ENCODE data around the gene HECW1. TPM values are rescaled to one million over a fixed set of nuclear protein-coding genes. Genes with fewer than 3 reads are reported as not detected.

The HECW1 gene
- total and polyA plus RNA-seq, 2 of the 13 experiments (the other 11 are each of a cell fraction or from before 2014, with no cell fraction given) = not detected

DNA sequence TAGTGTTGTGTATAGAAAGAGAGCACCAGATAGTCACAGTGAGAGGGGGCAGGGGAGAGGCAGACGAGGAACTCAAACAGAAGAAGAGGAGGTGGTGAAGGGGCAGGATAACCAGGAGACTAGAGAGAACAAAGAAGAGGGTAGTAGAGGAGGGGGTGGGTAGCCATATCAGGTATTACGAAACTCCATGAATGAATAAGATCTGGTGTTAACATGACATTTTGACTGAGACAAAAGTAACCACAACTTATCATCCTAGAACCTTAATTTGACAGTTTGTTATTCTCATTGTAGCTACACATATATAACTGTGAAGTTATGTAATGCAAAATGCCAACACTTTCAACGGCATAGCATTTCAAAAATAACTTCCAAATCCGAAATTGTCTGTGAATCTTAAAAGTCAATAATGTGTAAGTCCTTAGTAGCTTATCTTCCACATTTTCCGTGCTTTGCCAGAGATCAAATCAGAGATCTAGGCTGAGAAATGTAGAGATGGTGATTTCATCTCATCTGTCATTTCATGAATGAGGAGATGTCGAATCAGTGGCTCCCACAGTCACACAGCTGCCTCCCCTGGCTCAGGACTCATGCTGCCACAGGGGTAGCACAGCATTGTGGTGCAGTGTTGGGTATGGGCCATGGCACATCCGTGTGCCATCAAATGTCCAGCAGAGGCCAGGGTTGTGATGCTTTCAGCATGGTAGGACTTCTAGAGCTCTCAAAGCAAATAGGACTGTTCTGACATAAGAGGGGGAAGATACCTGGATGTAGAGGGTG is 202.1 kb downstream of the HECW1 start:
- no peak overlapping the region for H3K27ac ChIP-seq (ENCODE audit: extremely low read length, insufficient read depth, low read length)
- DNase-seq (ENCODE audit: low spot score) = no peak
- ATAC-seq = no peak
- no peak overlapping the region for H3K4me3 ChIP-seq (replicated peaks in 1 of 3; ENCODE audit: insufficient read depth in 1 of 3, low read depth in 2 of 3, low read length in 3 of 3)
- no peak overlapping the region for H3K9ac ChIP-seq (ENCODE audit: insufficient read depth, low read depth, low read length)
- no peak for FAIRE-seq
- ChIA-PET POLR2A (no interaction called here), CTCF (ENCODE audit: low intra/inter-chr PET ratio, low total read pairs) (no interaction called here)
- H3K27me3 ChIP-seq (ENCODE audit: control insufficient read depth in 1 of 2, insufficient read depth in 2 of 2, low read length in 2 of 2) = no peaks in the 10 kb centered on the region
- intact Hi-C loops (cut with micrococcal nuclease; ENCODE audit: unreplicated experiment) (no loop called here), in situ Hi-C loops (cut with HindIII; ENCODE audit: extremely low pct_ligation_motif_present, low pct_unique_long_range_greater_than_20kb) (no loop called here)
- H4K20me1 ChIP-seq (ENCODE audit: insufficient read depth, low read length) = no peaks in the 10 kb centered on the region
- no peak overlapping the region for H2AFZ ChIP-seq (ENCODE audit: low read length)
- no peaks in the 10 kb centered on the region for H3K4me1 ChIP-seq (ENCODE audit: insufficient read depth, low read length)
- TF ChIP-seq TAF1 (CRISPR knock-in tag; IDR thresholded peaks at IDR 0.05) = no peak
- H3K4me2 ChIP-seq (ENCODE audit: low read depth, low read length) = no peak overlapping the region
- BruUV-seq (replicated peaks) = no TSS peak
- H3K36me3 ChIP-seq (replicated peaks in 1 of 2; ENCODE audit: control insufficient read depth in 1 of 2, insufficient read depth in 2 of 2, low read length in 2 of 2) = no peaks in the 10 kb centered on the region
- no peaks in the 10 kb centered on the region for H3K9me3 ChIP-seq (ENCODE audit: low read length)
- no peaks in the 10 kb centered on the region for H3K79me2 ChIP-seq (ENCODE audit: insufficient read depth, low read length)
- WGBS (ENCODE audit: low lambda C conversion rate) = 5% methylated on average over 7 of the region's 7 CpGs

DNA sequence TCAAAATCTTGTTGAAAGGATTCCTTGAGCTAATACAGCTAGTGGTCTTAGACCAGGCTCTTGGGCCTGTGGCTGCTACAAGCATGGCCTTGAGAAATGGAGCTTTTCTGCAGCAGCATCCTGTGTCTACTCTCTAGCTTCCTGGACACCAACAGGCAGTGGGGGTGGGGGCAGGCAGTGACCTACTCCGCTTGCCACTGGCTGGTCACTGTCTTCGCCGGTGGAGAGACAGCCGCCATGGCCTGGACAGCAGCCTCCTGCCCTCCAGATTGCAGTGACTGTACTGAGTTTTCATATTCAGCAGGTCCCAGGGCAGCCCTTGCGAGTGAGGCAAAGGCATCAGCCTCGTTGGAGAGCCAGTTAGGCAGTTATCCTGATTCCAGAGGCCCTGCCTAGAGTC is 204.6 kb downstream of the HECW1 start:
- Histone ChIP-seq H3K4me3 (replicated peaks in 1 of 3; ENCODE audit: insufficient read depth in 1 of 3, low read depth in 2 of 3, low read length in 3 of 3) (no peak overlapping the region), H2AFZ (ENCODE audit: low read length) (no peak overlapping the region), H3K79me2 (ENCODE audit: insufficient read depth, low read length) (no peaks in the 10 kb centered on the region), H3K27ac (ENCODE audit: extremely low read length, insufficient read depth, low read length) (no peak overlapping the region), H3K9ac (ENCODE audit: insufficient read depth, low read depth, low read length) (no peak overlapping the region), H3K27me3 (ENCODE audit: control insufficient read depth in 1 of 2, insufficient read depth in 2 of 2, low read length in 2 of 2) (no peaks in the 10 kb centered on the region), H4K20me1 (ENCODE audit: insufficient read depth, low read length) (no peaks in the 10 kb centered on the region), H3K9me3 (ENCODE audit: low read length) (no peaks in the 10 kb centered on the region), H3K4me1 (ENCODE audit: insufficient read depth, low read length) (no peaks in the 10 kb centered on the region), H3K4me2 (ENCODE audit: low read depth, low read length) (no peak overlapping the region), H3K36me3 (replicated peaks in 1 of 2; ENCODE audit: control insufficient read depth in 1 of 2, insufficient read depth in 2 of 2, low read length in 2 of 2) (no peaks in the 10 kb centered on the region)
- DNase-seq (ENCODE audit: low spot score) = no peak
- WGBS (ENCODE audit: low lambda C conversion rate) = 80% methylated on average over 1 of the region's 6 CpGs
- in situ Hi-C loops (cut with HindIII; ENCODE audit: extremely low pct_ligation_motif_present, low pct_unique_long_range_greater_than_20kb) (no loop called here), intact Hi-C loops (cut with micrococcal nuclease; ENCODE audit: unreplicated experiment) (no loop called here)
- ChIA-PET CTCF (ENCODE audit: low intra/inter-chr PET ratio, low total read pairs) (no interaction called here), POLR2A (no interaction called here)
- no TSS peak for BruUV-seq (replicated peaks)
- FAIRE-seq = no peak
- TF ChIP-seq ZNF549 (CRISPR knock-in tag; IDR thresholded peaks at IDR 0.05) = no peak
- TF ChIP-seq HNRNPK (IDR thresholded peaks at IDR 0.05; ENCODE audit: low read depth, low read length, poor library complexity, severe bottlenecking) = no peak
- TF ChIP-seq RBFOX2 (IDR thresholded peaks at IDR 0.05; ENCODE audit: low read depth, low read length) = no peak
- no peak for TF ChIP-seq XBP1 (CRISPR knock-in tag; IDR thresholded peaks at IDR 0.05)
- TF ChIP-seq MATR3 (CRISPR knock-in tag; IDR thresholded peaks at IDR 0.05) = no peak
- no peak for ATAC-seq

Data from HepG2 (cell line).